Colonic mucosa (tissue), 4 donors: ENCODE results near the gene HMX3. TPM values are rescaled to one million over a fixed set of nuclear protein-coding genes. Genes with fewer than 3 reads are reported as not detected.
"Not testable (repeated sequence)": the region's sequence is repeated elsewhere in the genome, so short reads cannot be mapped to it uniquely, and the experiment has no call there.

ENCODE experiments used
- DNase-seq: peaks from one replicate; pipeline ENCODE4 v3.0.0-alpha.2; 2020
- H3K27ac ChIP-seq: fragments of 200-600 bp; one replicate; pipeline ENCODE4 v1.8.0; 2021
- H3K27me3 ChIP-seq: fragments of 200-600 bp; one replicate; pipeline ENCODE4 v1.8.0; 2021
- H3K36me3 ChIP-seq: fragments of 200-600 bp; one replicate; pipeline ENCODE4 v1.8.0; 2021
- H3K4me1 ChIP-seq: fragments of 200-600 bp; one replicate; pipeline ENCODE4 v1.8.0; 2021; ENCODE audit warnings: mild to moderate bottlenecking
- H3K4me3 ChIP-seq: fragments of 200-600 bp; one replicate; pipeline ENCODE4 v1.8.0; 2021
- H3K9ac ChIP-seq, 2 donors: one replicate each; pipeline ENCODE4 v1.7.0; 2013; ENCODE audit warnings: control low read depth in 2 of 2, low read depth in 2 of 2, low read length in 2 of 2
- H3K9me3 ChIP-seq: fragments of 200-600 bp; one replicate; pipeline ENCODE4 v1.8.0; 2021
- intact Hi-C: fragments of 100-400 bp; cut with DNase I; formaldehyde crosslinking; loops from one replicate; pipeline ENCODE4 v1.14.1; 2022
- total RNA-seq, 2 donors: library from RNA; stranded (reverse); fragmentation: NEBNext Ultra II Directional in 1 of 2; extraction: Animal tissue kit (Norgen Biotek cat#: 25700) in 1 of 2; gene quantifications; one replicate each; pipeline ENCODE4 v1.2.1, GENCODE V29; 2021
- TF ChIP-seq, protein P1 (sequence below): fragments of 200-600 bp; IDR thresholded peaks from one replicate; pipeline ENCODE4 v1.8.0; 2022; ENCODE audit warnings: antibody characterized with exemption, mild to moderate bottlenecking
- donor health status: healthy.
- donor health status: DM: no; HTN: no; CAD: no.
- donor health status: DM: no; HTN: no; CAD: no.

The HMX3 gene
- total RNA-seq, 2 donors from 2014 or later, result 0.35 to 0.64 TPM

DNA sequence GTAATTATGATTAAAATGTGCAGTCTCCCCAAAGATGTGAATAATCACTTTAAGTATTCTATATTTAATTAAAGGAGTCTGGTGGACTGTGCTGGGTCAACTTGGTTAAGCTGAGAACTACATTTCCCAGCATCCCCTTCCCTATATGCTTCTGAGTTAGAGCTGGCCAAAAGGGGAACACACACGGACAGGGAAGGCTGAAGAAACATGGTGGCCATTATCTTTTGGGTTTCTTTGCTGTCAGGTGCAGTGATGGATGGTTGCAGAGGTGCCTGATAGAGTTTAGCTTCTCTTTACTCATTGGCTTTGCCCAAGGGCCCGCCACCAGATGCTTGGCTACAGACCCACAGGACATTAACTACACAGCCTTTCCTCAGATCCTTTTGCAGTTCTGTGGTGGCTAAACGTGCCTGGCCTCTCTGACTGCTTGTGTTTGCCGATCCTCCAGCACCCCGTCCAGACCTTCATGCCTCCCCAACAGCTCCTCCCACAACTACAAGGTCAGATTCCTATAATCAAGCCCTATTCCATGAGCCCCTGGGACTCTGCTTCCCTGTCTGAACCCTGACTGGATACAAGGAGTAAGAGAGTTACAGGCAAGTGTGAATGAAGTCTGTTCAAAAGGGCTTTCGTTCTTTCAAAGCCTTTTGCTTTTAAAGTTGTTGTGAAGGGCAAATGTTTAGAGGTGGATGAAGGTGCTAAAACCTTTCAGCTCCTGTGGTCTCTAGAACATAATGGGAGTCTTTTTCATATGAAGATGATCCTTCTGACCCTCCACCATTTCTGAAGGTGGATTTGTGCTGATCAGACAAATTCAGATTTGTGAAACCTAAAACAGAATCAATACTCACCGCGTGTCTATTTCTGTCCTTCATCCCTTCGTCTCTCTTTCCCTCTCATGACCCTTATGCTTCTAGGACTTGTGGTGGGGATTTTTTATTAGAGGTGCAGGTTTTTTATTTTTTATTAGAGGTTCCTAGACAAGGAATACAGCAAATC lies 39.9 kb downstream of the HMX3 start:
- no peaks in the 10 kb centered on the region for H3K9me3 ChIP-seq
- no peaks in the 10 kb centered on the region for H3K4me1 ChIP-seq
- no peak overlapping the region for H3K27ac ChIP-seq
- TF ChIP-seq, protein P1, sequence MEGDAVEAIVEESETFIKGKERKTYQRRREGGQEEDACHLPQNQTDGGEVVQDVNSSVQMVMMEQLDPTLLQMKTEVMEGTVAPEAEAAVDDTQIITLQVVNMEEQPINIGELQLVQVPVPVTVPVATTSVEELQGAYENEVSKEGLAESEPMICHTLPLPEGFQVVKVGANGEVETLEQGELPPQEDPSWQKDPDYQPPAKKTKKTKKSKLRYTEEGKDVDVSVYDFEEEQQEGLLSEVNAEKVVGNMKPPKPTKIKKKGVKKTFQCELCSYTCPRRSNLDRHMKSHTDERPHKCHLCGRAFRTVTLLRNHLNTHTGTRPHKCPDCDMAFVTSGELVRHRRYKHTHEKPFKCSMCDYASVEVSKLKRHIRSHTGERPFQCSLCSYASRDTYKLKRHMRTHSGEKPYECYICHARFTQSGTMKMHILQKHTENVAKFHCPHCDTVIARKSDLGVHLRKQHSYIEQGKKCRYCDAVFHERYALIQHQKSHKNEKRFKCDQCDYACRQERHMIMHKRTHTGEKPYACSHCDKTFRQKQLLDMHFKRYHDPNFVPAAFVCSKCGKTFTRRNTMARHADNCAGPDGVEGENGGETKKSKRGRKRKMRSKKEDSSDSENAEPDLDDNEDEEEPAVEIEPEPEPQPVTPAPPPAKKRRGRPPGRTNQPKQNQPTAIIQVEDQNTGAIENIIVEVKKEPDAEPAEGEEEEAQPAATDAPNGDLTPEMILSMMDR, result no peak
- intact Hi-C loops, result no loop called here
- no peak overlapping the region for H3K4me3 ChIP-seq
- H3K36me3 ChIP-seq, result no peaks in the 10 kb centered on the region
- H3K9ac ChIP-seq, result no peak overlapping the region
- no peaks in the 10 kb centered on the region for H3K27me3 ChIP-seq
- no peak for DNase-seq

DNA sequence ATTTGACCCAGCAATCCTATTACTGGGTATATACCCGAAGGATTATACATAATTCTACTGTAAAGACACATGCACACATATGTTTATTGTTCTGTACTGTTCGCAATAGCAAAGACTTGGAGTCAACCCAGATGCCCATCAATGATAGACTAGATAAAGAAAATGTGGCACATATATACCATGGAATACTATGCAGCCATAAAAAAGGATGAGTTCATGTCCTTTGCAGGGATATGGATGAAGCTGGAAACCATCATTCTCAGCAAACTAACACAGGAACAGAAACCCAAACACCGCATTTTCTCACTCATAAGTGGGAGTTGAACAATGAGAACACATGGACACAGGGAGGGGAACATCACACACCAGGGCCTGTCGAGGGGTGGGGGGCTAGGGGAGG lies 42.6 kb downstream of the HMX3 start:
- H3K4me1 ChIP-seq, H3K4me3 ChIP-seq, H3K9ac ChIP-seq, H3K27me3 ChIP-seq, intact Hi-C loops, H3K9me3 ChIP-seq, H3K36me3 ChIP-seq, DNase-seq, H3K27ac ChIP-seq: not testable (repeated sequence)

DNA sequence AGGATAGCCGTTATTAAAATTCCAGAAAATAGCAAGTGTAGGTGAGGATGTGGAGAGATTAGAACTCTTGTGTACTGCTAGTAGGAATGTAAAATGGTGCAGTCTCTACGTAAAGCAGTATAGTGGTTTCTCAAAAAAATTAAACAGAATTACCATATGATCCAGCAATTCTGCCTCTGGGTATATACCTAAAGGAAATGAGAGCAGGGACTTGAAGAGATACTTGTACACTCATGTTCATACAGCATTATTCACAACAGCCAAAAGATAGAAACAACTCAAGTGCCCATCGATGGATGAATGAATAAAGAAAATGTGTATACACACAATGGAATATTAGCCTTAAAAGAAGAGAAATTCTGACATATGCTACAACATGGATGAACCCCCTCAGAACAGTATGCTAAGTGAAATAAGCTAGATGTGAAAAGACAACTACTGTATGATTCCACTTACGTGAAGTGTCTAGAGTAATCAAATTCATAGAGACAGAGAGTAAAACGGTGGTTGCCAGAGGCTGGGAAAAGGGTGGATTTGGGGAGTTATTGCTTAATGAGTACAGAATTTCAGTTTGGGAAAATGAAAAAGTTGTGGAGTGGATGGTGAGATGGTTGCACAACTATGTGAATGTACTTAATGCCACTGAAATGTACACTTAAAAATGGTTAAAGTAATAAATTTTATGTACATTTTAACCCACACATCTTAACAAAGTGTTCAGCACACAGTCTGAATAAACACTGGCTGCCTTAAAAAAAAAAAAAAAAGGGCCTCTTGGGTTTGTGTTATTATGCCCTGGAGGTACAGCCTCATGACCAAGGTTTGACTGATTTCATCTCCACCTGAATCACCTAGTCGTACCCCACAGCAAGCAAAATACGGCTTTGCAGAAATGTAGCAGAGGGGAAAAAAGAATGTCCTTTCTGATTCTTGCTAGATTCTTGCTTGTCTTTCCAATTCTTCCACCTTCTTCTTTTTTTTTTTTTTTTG lies 44.6 kb downstream of the HMX3 start:
- TF ChIP-seq, protein P1, result no peak

DNA sequence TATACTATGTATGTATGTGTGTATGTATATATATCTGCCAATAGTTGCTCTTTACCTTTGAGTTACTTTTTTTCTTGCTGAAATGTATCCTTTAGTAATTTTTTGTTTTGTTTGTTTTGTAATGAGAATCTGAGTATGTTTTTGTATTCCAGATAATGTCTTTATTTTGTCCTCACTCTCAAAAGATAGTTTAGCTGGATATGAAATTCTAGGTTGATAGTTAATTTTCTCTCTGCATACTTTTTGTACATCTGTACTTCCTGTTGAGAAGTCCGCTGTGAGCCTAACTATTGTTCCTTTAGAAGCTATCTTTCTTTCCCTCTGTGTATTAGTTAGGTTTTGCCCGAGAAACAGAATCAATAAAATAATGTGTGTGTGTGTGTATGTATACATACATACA lies 48.0 kb downstream of the HMX3 start:
- DNase-seq, result no peak
- Histone ChIP-seq H3K9me3 (no peaks in the 10 kb centered on the region), H3K36me3 (no peaks in the 10 kb centered on the region), H3K27ac (no peak overlapping the region), H3K4me3 (no peak overlapping the region), H3K27me3 (no peaks in the 10 kb centered on the region), H3K4me1 (no peaks in the 10 kb centered on the region), H3K9ac (no peak overlapping the region)
- intact Hi-C loops, result no loop called here
- TF ChIP-seq, protein P1, result no peak

More for the DNA sequence above, 44.6 kb downstream of the HMX3 start:
- H3K4me3 ChIP-seq, result no peak overlapping the region
- intact Hi-C loops, result no loop called here
- no peaks in the 10 kb centered on the region for H3K27me3 ChIP-seq
- no peak overlapping the region for H3K9ac ChIP-seq
- no peaks in the 10 kb centered on the region for H3K4me1 ChIP-seq
- no peak overlapping the region for H3K27ac ChIP-seq
- no peak for DNase-seq
- no peaks in the 10 kb centered on the region for H3K9me3 ChIP-seq
- H3K36me3 ChIP-seq, result no peaks in the 10 kb centered on the region

DNA sequence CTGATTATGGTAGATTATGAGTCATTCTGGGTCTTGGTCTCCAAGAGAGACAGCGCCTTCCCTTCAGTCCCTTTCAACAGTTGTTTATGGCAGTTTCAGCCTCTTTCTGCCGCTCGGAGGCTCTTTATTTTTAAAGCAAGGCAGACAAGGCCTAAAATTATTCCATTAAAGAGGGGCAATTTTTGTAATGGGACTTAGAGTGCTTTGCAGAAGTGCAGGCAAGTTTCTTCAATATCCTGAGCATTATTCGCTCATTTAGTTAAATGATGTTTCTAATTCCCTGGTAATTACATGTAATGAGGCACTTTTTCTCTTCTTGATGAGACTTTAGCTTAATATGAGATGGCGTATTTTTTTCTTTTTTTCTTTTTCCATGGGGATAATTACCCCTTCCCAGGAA lies 52.0 kb downstream of the HMX3 start:
- intact Hi-C loops, result no loop called here
- DNase-seq, result no peak
- Histone ChIP-seq H3K27me3 (no peaks in the 10 kb centered on the region), H3K9ac (no peak overlapping the region), H3K36me3 (no peaks in the 10 kb centered on the region), H3K4me3 (no peak overlapping the region), H3K27ac (no peak overlapping the region), H3K9me3 (no peaks in the 10 kb centered on the region), H3K4me1 (no peaks in the 10 kb centered on the region)
- TF ChIP-seq, protein P1, result no peak

Other genes with a start within 250 kb of the HMX3 start
- not detected for gene FAM24A, start 225.4 kb upstream of the HMX3 start, total RNA-seq
- gene C10orf88, start 181.7 kb upstream of the HMX3 start, total RNA-seq, result 1 to 10 TPM; 6.3 to 6.8 TPM
- 1 to 10 TPM; 1.7 to 2.6 TPM for gene PSTK, start 155.6 kb upstream of the HMX3 start, total RNA-seq
- 10 to 100 TPM in 1 of 2 donors, 1 to 10 TPM in 1; 7.5 to 16.7 TPM for gene IKZF5, start 127.2 kb upstream of the HMX3 start, total RNA-seq
- gene ACADSB, start 127.0 kb upstream of the HMX3 start, total RNA-seq, result 10 to 100 TPM; 17.6 to 69.3 TPM
- under 1 TPM; 0.13 to 0.15 TPM for gene HMX2, start 12.2 kb downstream of the HMX3 start, total RNA-seq
- gene BUB3, start 18.4 kb downstream of the HMX3 start, total RNA-seq, result 100 to 1,000 TPM in 1 of 2 donors, 10 to 100 TPM in 1; 77.6 to 112 TPM